ENCODE results near the gene GBGT1.

Gene GBGT1

GRCh38 chr9:133122935-133123611 is 40.6 kb downstream of the GBGT1 start:
- DNase-seq: no peak

- peak; percentile 46 for DNase-seq
Measured at GRCh38 chr9:133122605-133122934, 41.1 kb downstream of the GBGT1 start.

GRCh38 chr9:133121915-133122550 is 41.7 kb downstream of the GBGT1 start:
- DNase-seq: peak; percentile 85

GRCh38 chr9:133121198-133121914 is 42.4 kb downstream of the GBGT1 start, which contains the start of gene RALGDS:
RALGDS (minus strand) TSS chr9:133121240; CDS start chr9:133121154, 86 bp downstream.
- peak; percentile 98 for DNase-seq

- DNase-seq: no peak
Measured at GRCh38 chr9:133120501-133121197, 43.1 kb downstream of the GBGT1 start.

- DNase-seq: no peak
Measured at GRCh38 chr9:133119846-133120500, 43.7 kb downstream of the GBGT1 start.

GRCh38 chr9:133119103-133119845 is 44.4 kb downstream of the GBGT1 start:
- no peak for DNase-seq

- no peak for DNase-seq
Measured at GRCh38 chr9:133118568-133118967, 45.1 kb downstream of the GBGT1 start.

GRCh38 chr9:133118179-133118520 is 45.6 kb downstream of the GBGT1 start:
- no peak for DNase-seq

GRCh38 chr9:133117271-133118178 is 46.2 kb downstream of the GBGT1 start:
- no peak for DNase-seq

- no peak for DNase-seq
Measured at GRCh38 chr9:133116346-133117231, 47.1 kb downstream of the GBGT1 start.

GRCh38 chr9:133115604-133116345 is 47.9 kb downstream of the GBGT1 start:
- DNase-seq: peak; percentile 67

- DNase-seq: peak; percentile 10
Measured at GRCh38 chr9:133114886-133115603, 48.7 kb downstream of the GBGT1 start.

GRCh38 chr9:133113949-133114885 is 49.5 kb downstream of the GBGT1 start:
- peak; percentile 42 for DNase-seq

GRCh38 chr9:133113163-133113948 is 50.4 kb downstream of the GBGT1 start:
- DNase-seq: peak; percentile 36

GRCh38 chr9:133112663-133113026 is 51.1 kb downstream of the GBGT1 start:
- DNase-seq: peak; percentile 89
